ENCODE data around the gene MYT1.
"Not testable (repeated sequence)": the region's sequence is repeated elsewhere in the genome, so short reads cannot be mapped to it uniquely, and the experiment has no call there.

DNA sequence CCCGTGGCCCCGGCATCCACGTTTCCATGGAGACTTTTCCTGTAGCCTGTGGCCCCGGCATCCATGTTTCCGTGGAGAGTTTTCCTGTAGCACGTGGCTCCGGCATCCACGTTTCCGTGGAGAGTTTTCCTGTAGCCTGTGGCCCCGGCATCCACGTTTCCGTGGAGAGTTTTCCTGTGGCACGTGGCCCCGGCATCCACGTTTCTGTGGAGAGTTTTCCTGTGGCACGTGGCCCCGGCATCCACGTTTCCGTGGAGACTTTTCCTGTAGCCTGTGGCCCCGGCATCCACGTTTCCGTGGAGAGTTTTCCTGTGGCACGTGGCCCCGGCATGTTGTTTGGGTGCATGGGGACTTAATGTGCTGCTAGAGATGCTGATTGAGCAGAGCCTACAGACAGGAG, 23.0 kb downstream of the MYT1 start:
- TF ChIP-seq, protein P1, sequence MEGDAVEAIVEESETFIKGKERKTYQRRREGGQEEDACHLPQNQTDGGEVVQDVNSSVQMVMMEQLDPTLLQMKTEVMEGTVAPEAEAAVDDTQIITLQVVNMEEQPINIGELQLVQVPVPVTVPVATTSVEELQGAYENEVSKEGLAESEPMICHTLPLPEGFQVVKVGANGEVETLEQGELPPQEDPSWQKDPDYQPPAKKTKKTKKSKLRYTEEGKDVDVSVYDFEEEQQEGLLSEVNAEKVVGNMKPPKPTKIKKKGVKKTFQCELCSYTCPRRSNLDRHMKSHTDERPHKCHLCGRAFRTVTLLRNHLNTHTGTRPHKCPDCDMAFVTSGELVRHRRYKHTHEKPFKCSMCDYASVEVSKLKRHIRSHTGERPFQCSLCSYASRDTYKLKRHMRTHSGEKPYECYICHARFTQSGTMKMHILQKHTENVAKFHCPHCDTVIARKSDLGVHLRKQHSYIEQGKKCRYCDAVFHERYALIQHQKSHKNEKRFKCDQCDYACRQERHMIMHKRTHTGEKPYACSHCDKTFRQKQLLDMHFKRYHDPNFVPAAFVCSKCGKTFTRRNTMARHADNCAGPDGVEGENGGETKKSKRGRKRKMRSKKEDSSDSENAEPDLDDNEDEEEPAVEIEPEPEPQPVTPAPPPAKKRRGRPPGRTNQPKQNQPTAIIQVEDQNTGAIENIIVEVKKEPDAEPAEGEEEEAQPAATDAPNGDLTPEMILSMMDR (IDR thresholded peaks at IDR 0.05 in 2 of 3, conservative IDR thresholded peaks at IDR 0.05 in 1 of 3; ENCODE audit: borderline replicate concordance in 1 of 3, insufficient read depth in 1 of 3, low read depth in 2 of 3, low read length in 2 of 3), result not testable (repeated sequence)
- not testable (repeated sequence) for TF ChIP-seq ELF1 (IDR thresholded peaks at IDR 0.05; ENCODE audit: borderline replicate concordance, low read depth); ZNF274 (IDR thresholded peaks at IDR 0.05; ENCODE audit: low read depth, low read length); YY1 (IDR thresholded peaks at IDR 0.05; ENCODE audit: extremely low read depth, insufficient replicate concordance, low read depth, low read length); EZH2phosphoT487 (IDR thresholded peaks at IDR 0.05; ENCODE audit: borderline replicate concordance); RAD21 (IDR thresholded peaks at IDR 0.05; ENCODE audit: low read depth); CEBPB (IDR thresholded peaks at IDR 0.05; ENCODE audit: low read depth); POLR2AphosphoS5 (IDR thresholded peaks at IDR 0.05; ENCODE audit: low read depth, low read length); EZH2 (IDR thresholded peaks at IDR 0.05); SIN3A (IDR thresholded peaks at IDR 0.05; ENCODE audit: low read depth); POLR2A (IDR thresholded peaks at IDR 0.05; ENCODE audit: borderline replicate concordance, extremely low read depth, insufficient read depth, insufficient read length); EGR1 (IDR thresholded peaks at IDR 0.05; ENCODE audit: low read depth)
- TF ChIP-seq, protein P2, sequence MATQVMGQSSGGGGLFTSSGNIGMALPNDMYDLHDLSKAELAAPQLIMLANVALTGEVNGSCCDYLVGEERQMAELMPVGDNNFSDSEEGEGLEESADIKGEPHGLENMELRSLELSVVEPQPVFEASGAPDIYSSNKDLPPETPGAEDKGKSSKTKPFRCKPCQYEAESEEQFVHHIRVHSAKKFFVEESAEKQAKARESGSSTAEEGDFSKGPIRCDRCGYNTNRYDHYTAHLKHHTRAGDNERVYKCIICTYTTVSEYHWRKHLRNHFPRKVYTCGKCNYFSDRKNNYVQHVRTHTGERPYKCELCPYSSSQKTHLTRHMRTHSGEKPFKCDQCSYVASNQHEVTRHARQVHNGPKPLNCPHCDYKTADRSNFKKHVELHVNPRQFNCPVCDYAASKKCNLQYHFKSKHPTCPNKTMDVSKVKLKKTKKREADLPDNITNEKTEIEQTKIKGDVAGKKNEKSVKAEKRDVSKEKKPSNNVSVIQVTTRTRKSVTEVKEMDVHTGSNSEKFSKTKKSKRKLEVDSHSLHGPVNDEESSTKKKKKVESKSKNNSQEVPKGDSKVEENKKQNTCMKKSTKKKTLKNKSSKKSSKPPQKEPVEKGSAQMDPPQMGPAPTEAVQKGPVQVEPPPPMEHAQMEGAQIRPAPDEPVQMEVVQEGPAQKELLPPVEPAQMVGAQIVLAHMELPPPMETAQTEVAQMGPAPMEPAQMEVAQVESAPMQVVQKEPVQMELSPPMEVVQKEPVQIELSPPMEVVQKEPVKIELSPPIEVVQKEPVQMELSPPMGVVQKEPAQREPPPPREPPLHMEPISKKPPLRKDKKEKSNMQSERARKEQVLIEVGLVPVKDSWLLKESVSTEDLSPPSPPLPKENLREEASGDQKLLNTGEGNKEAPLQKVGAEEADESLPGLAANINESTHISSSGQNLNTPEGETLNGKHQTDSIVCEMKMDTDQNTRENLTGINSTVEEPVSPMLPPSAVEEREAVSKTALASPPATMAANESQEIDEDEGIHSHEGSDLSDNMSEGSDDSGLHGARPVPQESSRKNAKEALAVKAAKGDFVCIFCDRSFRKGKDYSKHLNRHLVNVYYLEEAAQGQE (IDR thresholded peaks at IDR 0.05; ENCODE audit: low read depth), result not testable (repeated sequence)

All from HCT116 (cell line).